Stromal cell of bone marrow (primary cell): ENCODE measurements around the gene MLF2.
"Not testable (repeated sequence)": the region's sequence is repeated elsewhere in the genome, so short reads cannot be mapped to it uniquely, and the experiment has no call there.

Source experiments
- DNase-seq: peaks from one replicate; pipeline ENCODE4 v3.0.0-alpha.2; 2012; ENCODE audit warnings: low read depth

MLF2 gene

GRCh38 chr12:6734506-6735387 lies 18.2 kb downstream of the MLF2 start:
- no peak for DNase-seq

GRCh38 chr12:6730169-6730568 lies 22.8 kb downstream of the MLF2 start:
- DNase-seq, result no peak

GRCh38 chr12:6729186-6729585 lies 23.8 kb downstream of the MLF2 start:
- DNase-seq, result no peak

- no peak for DNase-seq
These were observed 27.6 kb downstream of the MLF2 start for GRCh38 chr12:6725350-6725749.

- DNase-seq, result no peak
These were observed 28.5 kb downstream of the MLF2 start for GRCh38 chr12:6724409-6724797.

GRCh38 chr12:6723607-6724408 lies 29.1 kb downstream of the MLF2 start, which contains the start of gene COPS7A:
COPS7A (plus strand) TSS chr12:6724046; CDS start chr12:6724657, 611 bp downstream.
- DNase-seq, result peak; percentile 98

GRCh38 chr12:6722863-6723262 lies 30.1 kb downstream of the MLF2 start:
- no peak for DNase-seq

GRCh38 chr12:6716874-6717437 lies 36.0 kb downstream of the MLF2 start:
- DNase-seq, result no peak

- DNase-seq, result not testable (repeated sequence)
These were observed 36.7 kb downstream of the MLF2 start for GRCh38 chr12:6716031-6716873.

- DNase-seq, result no peak
These were observed 44.0 kb downstream of the MLF2 start for GRCh38 chr12:6708960-6709394.

GRCh38 chr12:6708351-6708750 lies 44.6 kb downstream of the MLF2 start:
- DNase-seq, result not testable (repeated sequence)

- no peak for DNase-seq
These were observed 49.3 kb downstream of the MLF2 start for GRCh38 chr12:6703631-6704030.

- no peak for DNase-seq
These were observed 51.7 kb downstream of the MLF2 start for GRCh38 chr12:6701078-6701768.

- DNase-seq, result no peak
These were observed 52.3 kb downstream of the MLF2 start, which contains the start of gene PIANP for GRCh38 chr12:6700646-6701051. PIANP (minus strand) TSS chr12:6700815; CDS start chr12:6698061, 2,754 bp downstream.

GRCh38 chr12:6699989-6700645 lies 52.8 kb downstream of the MLF2 start:
- no peak for DNase-seq

- DNase-seq, result no peak
These were observed 53.5 kb downstream of the MLF2 start for GRCh38 chr12:6699259-6699988.

GRCh38 chr12:6698352-6699046 lies 54.4 kb downstream of the MLF2 start:
- no peak for DNase-seq
